Measurements from ENCODE around the gene ZNF385B. TPM values are rescaled to one million over a fixed set of nuclear protein-coding genes. Genes with fewer than 3 reads are reported as not detected.
A peak's percentile ranks its signal among the peaks of the same experiment; 100 is the strongest.

The ZNF385B gene
- total RNA-seq, 1 donor from 2014 or later, result not detected

DNA sequence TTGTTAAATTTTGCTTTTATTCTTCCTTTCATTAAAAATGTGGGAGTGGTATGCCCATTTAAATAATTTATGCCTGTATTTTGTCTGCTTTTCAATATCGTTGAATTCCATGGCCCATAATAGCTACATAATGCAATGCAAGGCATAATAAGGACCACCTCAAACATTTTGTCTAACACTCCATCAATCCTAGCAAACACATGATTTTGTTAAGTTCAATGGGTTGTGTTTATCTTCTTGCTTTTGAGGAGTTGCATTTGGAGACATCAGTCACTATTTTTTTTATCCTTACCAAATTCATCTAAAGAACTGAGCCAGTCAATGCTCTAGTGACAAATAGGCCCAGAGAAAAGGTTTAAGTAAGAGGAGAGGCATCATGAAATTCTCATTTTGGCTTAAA is 145.5 kb downstream of the ZNF385B start:
- FAIRE-seq (no peak), DNase-seq (ENCODE audit: low read depth) (no peak)
- H3K36me3 ChIP-seq (ENCODE audit: control insufficient read depth, insufficient read depth, low read length), result no peaks in the 10 kb centered on the region
- no peaks in the 10 kb centered on the region for H3K27me3 ChIP-seq (ENCODE audit: control insufficient read depth, insufficient read depth, low read length)
- TF ChIP-seq, protein P1, sequence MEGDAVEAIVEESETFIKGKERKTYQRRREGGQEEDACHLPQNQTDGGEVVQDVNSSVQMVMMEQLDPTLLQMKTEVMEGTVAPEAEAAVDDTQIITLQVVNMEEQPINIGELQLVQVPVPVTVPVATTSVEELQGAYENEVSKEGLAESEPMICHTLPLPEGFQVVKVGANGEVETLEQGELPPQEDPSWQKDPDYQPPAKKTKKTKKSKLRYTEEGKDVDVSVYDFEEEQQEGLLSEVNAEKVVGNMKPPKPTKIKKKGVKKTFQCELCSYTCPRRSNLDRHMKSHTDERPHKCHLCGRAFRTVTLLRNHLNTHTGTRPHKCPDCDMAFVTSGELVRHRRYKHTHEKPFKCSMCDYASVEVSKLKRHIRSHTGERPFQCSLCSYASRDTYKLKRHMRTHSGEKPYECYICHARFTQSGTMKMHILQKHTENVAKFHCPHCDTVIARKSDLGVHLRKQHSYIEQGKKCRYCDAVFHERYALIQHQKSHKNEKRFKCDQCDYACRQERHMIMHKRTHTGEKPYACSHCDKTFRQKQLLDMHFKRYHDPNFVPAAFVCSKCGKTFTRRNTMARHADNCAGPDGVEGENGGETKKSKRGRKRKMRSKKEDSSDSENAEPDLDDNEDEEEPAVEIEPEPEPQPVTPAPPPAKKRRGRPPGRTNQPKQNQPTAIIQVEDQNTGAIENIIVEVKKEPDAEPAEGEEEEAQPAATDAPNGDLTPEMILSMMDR (IDR thresholded peaks at IDR 0.05; ENCODE audit: insufficient read depth, low read length, severe bottlenecking), result no peak
- no peak overlapping the region for H3K4me3 ChIP-seq (ENCODE audit: low read depth, low read length)

DNA sequence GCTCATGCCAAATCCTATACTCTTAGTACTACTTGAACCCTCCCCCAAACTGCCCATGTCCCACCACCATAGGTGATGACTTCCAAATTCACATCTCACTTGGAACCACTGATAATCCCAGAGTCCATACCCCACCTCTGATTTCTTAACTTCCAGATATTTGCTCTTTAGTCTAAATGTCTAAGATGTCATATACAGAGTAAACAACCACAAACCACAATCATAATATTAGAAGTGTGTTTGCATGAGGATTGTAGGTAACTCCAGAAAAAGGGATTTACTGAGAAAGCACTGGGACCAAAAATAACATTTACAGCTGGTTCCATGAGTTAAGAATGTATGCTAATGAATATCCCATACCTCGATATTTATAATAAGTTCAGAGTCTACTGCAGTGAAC is 146.2 kb downstream of the ZNF385B start:
- DNase-seq (ENCODE audit: low read depth), result no peak
- Histone ChIP-seq H3K4me3 (ENCODE audit: low read depth, low read length) (no peak overlapping the region), H3K27me3 (ENCODE audit: control insufficient read depth, insufficient read depth, low read length) (no peaks in the 10 kb centered on the region), H3K36me3 (ENCODE audit: control insufficient read depth, insufficient read depth, low read length) (no peaks in the 10 kb centered on the region)
- no peak for FAIRE-seq
- TF ChIP-seq, protein P1 (IDR thresholded peaks at IDR 0.05; ENCODE audit: insufficient read depth, low read length, severe bottlenecking), result no peak

- FAIRE-seq, result no peak
- H3K27me3 ChIP-seq (ENCODE audit: control insufficient read depth, insufficient read depth, low read length), result no peaks in the 10 kb centered on the region
- DNase-seq (ENCODE audit: low read depth), result no peak
- no peak overlapping the region for H3K4me3 ChIP-seq (ENCODE audit: low read depth, low read length)
- TF ChIP-seq, protein P1 (IDR thresholded peaks at IDR 0.05; ENCODE audit: insufficient read depth, low read length, severe bottlenecking), result no peak
- no peaks in the 10 kb centered on the region for H3K36me3 ChIP-seq (ENCODE audit: control insufficient read depth, insufficient read depth, low read length)
Measured at GRCh38 chr2:179712825-179713224, 148.6 kb downstream of the ZNF385B start.

DNA sequence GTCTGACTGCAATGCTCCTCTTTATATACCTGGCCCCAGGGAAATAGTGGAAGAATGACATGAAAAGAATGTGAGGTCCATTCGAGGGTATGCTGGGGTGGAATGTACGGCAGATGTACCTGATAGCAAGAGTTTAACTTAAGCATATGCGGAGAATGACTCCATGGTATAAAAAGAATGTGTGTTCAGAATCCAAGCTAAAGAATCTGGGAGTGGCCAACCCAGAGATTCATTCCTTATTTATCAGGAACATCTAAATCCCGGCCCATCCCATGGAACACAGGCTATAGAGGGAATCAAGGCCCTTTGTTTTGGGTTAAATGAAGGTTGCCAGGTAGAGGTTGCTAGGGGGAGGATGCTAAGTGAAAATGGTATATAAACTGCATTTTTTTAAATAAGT is 150.0 kb downstream of the ZNF385B start:
- Histone ChIP-seq H3K36me3 (ENCODE audit: control insufficient read depth, insufficient read depth, low read length) (no peaks in the 10 kb centered on the region), H3K4me3 (ENCODE audit: low read depth, low read length) (no peak overlapping the region), H3K27me3 (ENCODE audit: control insufficient read depth, insufficient read depth, low read length) (no peaks in the 10 kb centered on the region)
- FAIRE-seq (no peak), DNase-seq (ENCODE audit: low read depth) (no peak)
- TF ChIP-seq, protein P1 (IDR thresholded peaks at IDR 0.05; ENCODE audit: insufficient read depth, low read length, severe bottlenecking), result no peak

DNA sequence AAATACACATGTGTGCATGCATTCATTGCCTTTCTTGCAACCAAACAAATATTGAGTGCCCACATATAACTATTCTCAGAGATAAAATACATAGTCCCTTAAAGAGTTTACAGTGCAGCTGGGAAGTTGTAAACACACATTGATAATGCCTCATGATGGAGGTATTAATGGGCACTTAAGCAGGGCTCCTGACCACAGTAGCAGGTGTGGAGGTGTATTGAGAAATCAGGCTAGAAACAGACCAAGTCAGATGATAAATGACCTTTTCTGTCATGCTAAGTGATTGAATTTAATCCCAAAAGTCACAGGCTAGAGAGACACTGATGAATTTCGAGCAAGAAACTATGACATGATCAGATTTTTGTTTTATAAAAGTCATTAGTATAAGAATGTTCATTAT is 157.7 kb downstream of the ZNF385B start:
- no peak for DNase-seq (ENCODE audit: low read depth)
- FAIRE-seq, result no peak
- Histone ChIP-seq H3K36me3 (ENCODE audit: control insufficient read depth, insufficient read depth, low read length) (no peaks in the 10 kb centered on the region), H3K27me3 (ENCODE audit: control insufficient read depth, insufficient read depth, low read length) (no peaks in the 10 kb centered on the region), H3K4me3 (ENCODE audit: low read depth, low read length) (no peak overlapping the region)
- TF ChIP-seq, protein P1 (IDR thresholded peaks at IDR 0.05; ENCODE audit: insufficient read depth, low read length, severe bottlenecking), result no peak

DNA sequence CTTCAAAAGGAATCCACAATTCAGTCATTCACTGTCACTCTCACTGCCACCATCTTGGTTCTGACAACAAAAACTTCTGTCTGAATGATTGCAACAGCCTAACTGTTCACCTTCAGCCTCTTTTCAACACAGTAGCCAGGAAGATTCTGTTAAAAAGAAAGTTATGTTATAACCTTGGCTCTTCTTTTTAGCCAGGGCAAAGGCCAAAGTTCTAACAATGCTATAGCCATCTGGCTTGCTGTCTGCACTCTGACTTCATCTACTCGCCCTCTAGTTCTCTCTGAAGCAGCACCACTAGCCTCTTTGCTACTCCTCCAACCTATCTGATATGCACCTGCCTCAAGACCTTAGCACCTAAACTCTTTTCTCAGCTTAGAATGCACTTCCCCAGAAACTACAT is 158.5 kb downstream of the ZNF385B start:
- FAIRE-seq (peak; percentile 62), DNase-seq (ENCODE audit: low read depth) (no peak)
- H3K36me3 ChIP-seq (ENCODE audit: control insufficient read depth, insufficient read depth, low read length), result no peaks in the 10 kb centered on the region
- no peak overlapping the region for H3K4me3 ChIP-seq (ENCODE audit: low read depth, low read length)
- TF ChIP-seq, protein P1 (IDR thresholded peaks at IDR 0.05; ENCODE audit: insufficient read depth, low read length, severe bottlenecking), result no peak
- no peaks in the 10 kb centered on the region for H3K27me3 ChIP-seq (ENCODE audit: control insufficient read depth, insufficient read depth, low read length)

Measured in bronchial epithelial cell (primary cell).